ENCODE data around the gene LSM11.
"Not testable (repeated sequence)": the region's sequence is repeated elsewhere in the genome, so short reads cannot be mapped to it uniquely, and the experiment has no call there.

The LSM11 gene

DNA sequence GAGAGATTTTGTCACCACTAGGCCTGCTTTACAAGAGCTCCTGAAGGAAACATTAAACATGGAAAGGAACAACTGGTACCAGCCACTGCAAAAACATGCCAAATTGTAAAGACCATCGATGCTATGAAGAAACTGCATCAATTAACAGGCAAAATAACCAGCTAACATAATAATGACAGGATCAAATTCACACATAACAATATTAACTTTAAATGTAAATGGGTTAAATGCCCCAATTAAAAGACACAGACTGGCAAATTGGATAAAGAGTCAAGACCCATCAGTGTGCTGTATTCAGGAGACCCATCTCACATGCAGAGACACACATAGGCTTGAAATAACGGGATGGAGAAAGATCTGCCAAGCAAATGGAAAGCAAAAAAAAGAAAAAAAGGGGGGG lies 20.6 kb upstream of the LSM11 start:
- H3K4me1 Mint-ChIP-seq: peaks cover 15% of the 10 kb centered on the region
- DNase-seq, CTCF ChIA-PET, H3K4me3 Mint-ChIP-seq, H3K27ac Mint-ChIP-seq, H3K27me3 Mint-ChIP-seq, H3K36me3 Mint-ChIP-seq, H3K9me3 Mint-ChIP-seq: not testable (repeated sequence)

DNA sequence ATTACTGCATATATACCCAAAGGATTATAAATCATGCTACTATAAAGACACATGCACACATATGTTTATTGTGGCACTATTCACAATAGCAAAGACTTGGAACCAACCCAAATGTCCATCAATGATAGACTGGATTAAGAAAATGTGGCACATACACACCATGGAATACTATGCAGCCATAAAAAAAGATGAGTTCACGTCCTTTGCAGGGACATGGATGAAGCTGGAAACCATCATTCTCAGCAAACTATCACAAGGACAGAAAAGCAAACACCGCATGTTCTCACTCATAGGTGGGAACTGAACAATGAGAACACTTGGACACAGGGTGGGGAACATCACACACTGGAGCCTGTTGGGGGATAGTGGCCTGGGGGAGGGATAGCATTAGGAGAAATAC lies 16.9 kb upstream of the LSM11 start:
- H3K27me3 Mint-ChIP-seq, H3K9me3 Mint-ChIP-seq, H3K36me3 Mint-ChIP-seq, H3K4me3 Mint-ChIP-seq, CTCF ChIA-PET, H3K27ac Mint-ChIP-seq, DNase-seq: not testable (repeated sequence)
- peaks cover 11% of the 10 kb centered on the region for H3K4me1 Mint-ChIP-seq

- not testable (repeated sequence) for H3K27ac Mint-ChIP-seq, DNase-seq, H3K4me3 Mint-ChIP-seq, H3K9me3 Mint-ChIP-seq, H3K27me3 Mint-ChIP-seq
- peaks cover 13% of the 10 kb centered on the region for H3K36me3 Mint-ChIP-seq
- peaks cover 21% of the 10 kb centered on the region for H3K4me1 Mint-ChIP-seq
- CTCF ChIA-PET: interaction anchor here (0.6 to 2.2 kb wide), 2 partner anchors 9 to 181 kb away, joined by 3 to 12 read pairs; no protein-coding TSS in a partner anchor
These were observed 15.7 kb upstream of the LSM11 start for GRCh38 chr5:157727858-157728257.

DNA sequence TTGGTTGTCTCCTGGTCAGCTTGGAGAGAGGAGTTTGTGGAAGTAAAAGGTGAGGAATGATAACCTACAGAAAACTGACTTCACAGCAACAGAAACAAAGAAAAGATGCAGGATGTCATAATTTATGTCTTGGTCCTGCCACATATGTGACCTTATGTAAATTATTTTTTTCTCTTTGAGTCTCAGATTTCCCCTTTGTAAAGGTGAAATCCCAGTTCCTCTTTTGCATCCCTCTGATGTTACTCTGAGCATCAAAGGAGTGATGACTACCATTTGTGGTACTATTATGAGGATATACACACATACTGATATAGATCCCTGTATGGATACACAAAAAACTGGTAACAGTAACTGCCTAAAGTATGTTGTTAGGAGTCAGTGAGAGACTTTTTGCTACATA lies 13.7 kb upstream of the LSM11 start:
- Mint-ChIP-seq H3K9me3 (no peaks in the 10 kb centered on the region), H3K4me1 (peaks cover 24% of the 10 kb centered on the region), H3K36me3 (peaks cover 20% of the 10 kb centered on the region), H3K27me3 (peaks cover 3% of the 10 kb centered on the region), H3K27ac (no peak overlapping the region), H3K4me3 (no peak overlapping the region)
- DNase-seq: no peak
- CTCF ChIA-PET: no interaction called here

- H3K4me1 Mint-ChIP-seq: peaks cover 24% of the 10 kb centered on the region
- peak overlapping the region; percentile 96 for H3K27ac Mint-ChIP-seq
- H3K4me3 Mint-ChIP-seq: peak overlapping the region; percentile 95
- peaks cover 22% of the 10 kb centered on the region for H3K36me3 Mint-ChIP-seq
- H3K9me3 Mint-ChIP-seq: no peaks in the 10 kb centered on the region
- H3K27me3 Mint-ChIP-seq: peaks cover 3% of the 10 kb centered on the region
- DNase-seq: no peak
- CTCF ChIA-PET: interaction anchor here (0.8 to 2.8 kb wide), 5 partner anchors 13 to 299 kb away, joined by 3 to 16 read pairs (median 3); partner anchors contain the start of gene LSM11
These were observed 12.6 kb upstream of the LSM11 start for GRCh38 chr5:157730900-157731271.

GRCh38 chr5:157731272-157732129 lies 12.0 kb upstream of the LSM11 start, which contains the start of gene THG1L:
THG1L (plus strand) TSS chr5:157731420; CDS start chr5:157731441, 21 bp downstream.
- Mint-ChIP-seq H3K36me3 (peaks cover 20% of the 10 kb centered on the region), H3K4me3 (peak within 1 kb of the TSS; percentile 95), H3K4me1 (peaks cover 22% of the 10 kb centered on the region), H3K9me3 (no peaks in the 10 kb centered on the region), H3K27me3 (no peaks in the 10 kb centered on the region), H3K27ac (peak within 1 kb of the TSS; percentile 96)
- CTCF ChIA-PET: interaction anchor here (0.8 to 2.8 kb wide), 6 partner anchors 12 to 300 kb away, joined by 3 to 16 read pairs (median 3); partner anchors contain the start of gene LSM11
- DNase-seq: peak; percentile 99

DNA sequence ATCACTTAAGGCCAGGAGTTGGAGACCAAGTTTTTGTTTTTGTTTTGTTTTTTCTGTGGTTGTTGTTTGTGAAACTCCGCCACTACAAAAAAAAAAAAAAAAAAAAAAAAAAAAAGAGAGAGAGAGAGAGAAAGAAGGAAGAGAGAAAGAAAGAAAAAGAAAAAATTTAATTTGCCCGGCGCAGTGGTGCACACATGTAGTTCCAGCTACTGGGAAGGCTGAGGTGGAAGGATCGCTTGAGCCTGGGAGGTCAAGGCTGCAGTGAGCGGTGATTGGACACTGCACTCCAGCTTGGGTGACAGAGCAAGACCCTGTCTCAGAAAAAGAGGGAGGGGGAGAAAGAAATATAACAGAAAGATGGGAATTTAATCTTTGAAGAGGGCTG lies 11.4 kb upstream of the LSM11 start:
- no peaks in the 10 kb centered on the region for H3K27me3 Mint-ChIP-seq
- peaks cover 23% of the 10 kb centered on the region for H3K36me3 Mint-ChIP-seq
- no peaks in the 10 kb centered on the region for H3K9me3 Mint-ChIP-seq
- DNase-seq: no peak
- peak overlapping the region; percentile 95 for H3K4me3 Mint-ChIP-seq
- CTCF ChIA-PET: interaction anchor here (1.4 to 2.8 kb wide), 3 partner anchors 11 to 63 kb away, joined by 3 to 16 read pairs (median 13); partner anchors contain the start of gene LSM11
- peak overlapping the region; percentile 14 for H3K27ac Mint-ChIP-seq
- peaks cover 22% of the 10 kb centered on the region for H3K4me1 Mint-ChIP-seq

DNA sequence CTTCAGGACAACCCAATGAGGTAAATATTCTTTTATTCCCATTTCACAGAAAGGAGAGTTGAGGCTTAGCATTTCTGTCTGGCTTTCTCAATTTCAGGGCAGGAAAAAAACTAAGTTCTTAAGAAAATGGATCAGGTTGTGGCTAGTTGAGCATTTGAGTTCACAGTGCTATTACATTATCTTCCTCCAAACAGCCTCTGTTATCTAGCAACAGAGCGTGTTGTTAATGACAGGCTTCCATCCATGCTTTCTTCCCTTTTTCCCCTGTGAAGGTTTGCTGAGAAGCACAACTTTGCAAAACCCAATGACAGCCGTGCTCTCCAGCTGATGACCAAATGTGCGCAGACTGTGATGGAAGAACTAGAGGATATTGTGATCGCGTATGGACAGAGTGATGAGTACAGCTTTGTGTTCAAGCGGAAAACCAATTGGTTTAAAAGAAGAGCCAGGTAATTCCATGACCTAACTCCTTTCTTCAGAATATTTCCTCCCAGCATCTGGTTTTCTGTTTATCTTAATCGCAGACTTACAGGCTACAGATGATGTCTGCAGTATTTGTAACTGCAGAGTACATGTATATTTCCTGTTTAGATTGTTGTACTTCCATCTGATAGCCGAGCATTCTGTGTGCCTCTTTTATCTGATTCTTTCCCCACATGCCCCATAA lies 10.8 kb upstream of the LSM11 start:
- CTCF ChIA-PET: interaction anchor here (1.4 to 2.8 kb wide), 2 partner anchors 11 to 64 kb away, joined by 3 to 16 read pairs; partner anchors contain the start of gene LSM11
- peak overlapping the region; percentile 42 for H3K4me3 Mint-ChIP-seq
- H3K27ac Mint-ChIP-seq: no peak overlapping the region
- H3K9me3 Mint-ChIP-seq: no peaks in the 10 kb centered on the region
- H3K27me3 Mint-ChIP-seq: no peaks in the 10 kb centered on the region
- H3K36me3 Mint-ChIP-seq: peaks cover 25% of the 10 kb centered on the region
- no peak for DNase-seq
- H3K4me1 Mint-ChIP-seq: peaks cover 22% of the 10 kb centered on the region

GRCh38 chr5:157734436-157734835 lies 9.1 kb upstream of the LSM11 start:
- H3K4me1 Mint-ChIP-seq: peaks cover 22% of the 10 kb centered on the region
- CTCF ChIA-PET: interaction anchor here (0.9 to 1.6 kb wide), 2 partner anchors 10 to 255 kb away, joined by 3 to 4 read pairs; no protein-coding TSS in a partner anchor
- DNase-seq: no peak
- no peak overlapping the region for H3K27ac Mint-ChIP-seq
- no peaks in the 10 kb centered on the region for H3K9me3 Mint-ChIP-seq
- peaks cover 30% of the 10 kb centered on the region for H3K36me3 Mint-ChIP-seq
- no peaks in the 10 kb centered on the region for H3K27me3 Mint-ChIP-seq
- no peak overlapping the region for H3K4me3 Mint-ChIP-seq

- H3K27me3 Mint-ChIP-seq: no peaks in the 10 kb centered on the region
- H3K36me3 Mint-ChIP-seq: peaks cover 30% of the 10 kb centered on the region
- no peaks in the 10 kb centered on the region for H3K9me3 Mint-ChIP-seq
- no peak overlapping the region for H3K4me3 Mint-ChIP-seq
- no peak for DNase-seq
- peaks cover 23% of the 10 kb centered on the region for H3K4me1 Mint-ChIP-seq
- CTCF ChIA-PET: interaction anchor here (0.7 to 1.6 kb wide), 3 partner anchors 45 to 408 kb away, joined by 3 to 4 read pairs (median 3); no protein-coding TSS in a partner anchor
- no peak overlapping the region for H3K27ac Mint-ChIP-seq
These were observed 7.5 kb upstream of the LSM11 start for GRCh38 chr5:157735991-157736390.

DNA sequence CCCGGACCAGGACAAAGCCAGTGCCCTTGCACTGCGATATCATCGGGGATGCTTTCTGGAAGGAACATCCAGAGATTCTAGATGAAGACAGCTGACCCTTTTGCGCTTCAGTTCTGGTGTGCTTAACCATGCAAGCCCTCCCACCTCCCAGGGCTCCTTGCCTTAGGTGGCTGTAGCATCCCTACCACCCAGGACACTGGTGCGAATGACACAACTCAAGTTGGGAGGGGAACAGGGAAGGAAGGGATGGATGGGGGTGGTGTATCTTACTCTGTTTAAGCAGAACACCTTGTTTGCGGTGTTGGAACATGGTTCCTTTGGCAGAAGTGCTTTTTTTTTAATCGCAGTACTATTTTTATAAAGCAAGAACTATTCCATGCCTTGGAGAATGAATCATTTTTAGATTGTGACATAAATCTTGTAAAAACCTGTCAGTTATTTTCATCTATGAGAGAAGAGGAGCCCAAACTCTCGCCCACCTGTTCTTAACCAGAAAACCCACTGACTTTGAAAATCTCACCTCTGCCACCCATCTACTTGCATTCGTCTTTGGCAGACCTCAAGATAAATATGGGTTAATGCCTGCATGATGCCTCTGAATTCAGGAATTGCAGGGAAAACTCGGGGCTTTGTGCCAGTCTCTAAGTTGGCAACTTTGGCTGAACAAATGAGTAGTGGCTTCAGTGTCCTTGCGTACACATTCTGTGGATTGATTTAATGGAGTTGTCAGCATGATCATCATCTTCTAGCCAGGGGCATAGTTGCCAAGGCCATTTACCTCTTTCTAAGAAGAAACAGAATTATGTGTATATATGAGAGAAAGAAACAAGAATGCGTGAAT lies 3.9 kb upstream of the LSM11 start:
- Mint-ChIP-seq H3K4me3 (no peak overlapping the region), H3K27ac (no peak overlapping the region), H3K9me3 (no peaks in the 10 kb centered on the region), H3K4me1 (peaks cover 17% of the 10 kb centered on the region), H3K36me3 (peaks cover 21% of the 10 kb centered on the region), H3K27me3 (no peaks in the 10 kb centered on the region)
- CTCF ChIA-PET: interaction anchor here (0.7 to 1.7 kb wide), 6 partner anchors 22 to 411 kb away, joined by 3 to 8 read pairs (median 4); no protein-coding TSS in a partner anchor
- no peak for DNase-seq

DNA sequence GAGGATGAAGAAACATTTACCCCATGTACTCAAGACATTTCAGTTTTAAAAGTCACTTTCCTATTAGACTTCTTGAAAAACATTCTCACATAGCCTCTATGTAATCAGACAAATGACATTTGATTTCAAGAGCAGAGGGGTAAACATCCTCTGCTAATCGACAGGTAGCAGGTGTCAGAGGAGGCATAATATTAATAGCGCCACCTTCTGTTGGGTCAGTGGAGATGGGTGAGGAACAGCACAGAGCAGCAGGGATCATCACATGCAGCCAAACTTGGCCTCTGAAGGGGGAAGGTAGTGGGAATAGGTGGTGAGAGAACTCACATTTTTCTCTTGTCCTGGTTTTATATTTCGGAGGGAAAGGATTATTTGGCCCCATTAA lies 3.3 kb upstream of the LSM11 start:
- no peak overlapping the region for H3K4me3 Mint-ChIP-seq
- peak; percentile 48 for DNase-seq
- CTCF ChIA-PET: interaction anchor here (1.5 to 4.4 kb wide), 3 partner anchors 20 to 373 kb away, joined by 4 to 32 read pairs (median 4); no protein-coding TSS in a partner anchor
- peaks cover 19% of the 10 kb centered on the region for H3K36me3 Mint-ChIP-seq
- H3K27ac Mint-ChIP-seq: no peak overlapping the region
- H3K27me3 Mint-ChIP-seq: no peaks in the 10 kb centered on the region
- no peaks in the 10 kb centered on the region for H3K9me3 Mint-ChIP-seq
- H3K4me1 Mint-ChIP-seq: peaks cover 22% of the 10 kb centered on the region

GRCh38 chr5:157741131-157741530 lies 2.4 kb upstream of the LSM11 start:
- Mint-ChIP-seq H3K36me3 (peaks cover 23% of the 10 kb centered on the region), H3K4me3 (no peak overlapping the region), H3K9me3 (no peaks in the 10 kb centered on the region), H3K27ac (no peak overlapping the region), H3K4me1 (peaks cover 27% of the 10 kb centered on the region), H3K27me3 (no peaks in the 10 kb centered on the region)
- CTCF ChIA-PET: interaction anchor here (0.7 to 4.4 kb wide), 7 partner anchors 12 to 374 kb away, joined by 3 to 32 read pairs (median 4); no protein-coding TSS in a partner anchor
- no peak for DNase-seq

Measured in activated naive CD4-positive, alpha-beta T cell treated with anti-CD3 and anti-CD28 coated beads, Interleukin-2, amount 10 ng/mL, durations not matched to agents 7 days and 5 days (primary cell).